Stomach (tissue), 9 donors: ENCODE results near the gene FAM161A. TPM values are rescaled to one million over a fixed set of nuclear protein-coding genes. Genes with fewer than 3 reads are reported as not detected.

ENCODE experiments used
- DNase-seq, 2 donors: peaks; one replicate each; pipeline versions ENCODE4 v3.0.0 to v3.0.0-alpha.2; 2013 to 2019
- H3K27ac ChIP-seq, 5 donors: fragments of 200-600 bp in 4 of 5; sonication (generic) in 4 of 5; one replicate each; pipeline ENCODE4 v1.5.1; 2013 to 2019; ENCODE audit warnings: mild to moderate bottlenecking in 1 of 5, moderate library complexity in 1 of 5
- H3K27me3 ChIP-seq, 3 donors: fragments of 200-600 bp; sonication (generic); one replicate each; pipeline ENCODE4 v1.5.1; 2017 to 2019; ENCODE audit warnings: mixed run types in 1 of 3
- H3K36me3 ChIP-seq, 4 donors: fragments of 200-600 bp; sonication (generic); 1 replicate in 3 of 4; 2 replicates in 1 of 4; pipeline ENCODE4 v1.5.1; 2016 to 2019
- H3K4me1 ChIP-seq, 4 donors: fragments of 200-600 bp; sonication (generic); one replicate each; pipeline ENCODE4 v1.5.1; 2016 to 2019
- H3K4me3 ChIP-seq, 4 donors: fragments of 200-600 bp; sonication (generic) in 3 of 4; one replicate each; pipeline ENCODE4 v1.5.1; 2016 to 2019; ENCODE audit warnings: mild to moderate bottlenecking in 1 of 4
- H3K9me3 ChIP-seq, 4 donors: fragments of 200-600 bp; sonication (generic); one replicate each; pipeline ENCODE4 v1.5.1; 2016 to 2019
- EP300 ChIP-seq: sonication (generic); formaldehyde crosslinking; IDR thresholded peaks from one replicate; pipeline ENCODE4 v1.6.1; 2017; ENCODE audit warnings: antibody characterized with exemption
- POLR2A ChIP-seq, 4 donors: fragments of 450-650 bp; IDR thresholded peaks; one replicate each; pipeline ENCODE4 v1.6.1; 2016; ENCODE audit warnings: antibody characterized with exemption in 4 of 4, control low read depth in 2 of 4, mild to moderate bottlenecking in 1 of 4, moderate library complexity in 1 of 4
- POLR2AphosphoS5 ChIP-seq, 3 donors: sonication (generic); formaldehyde crosslinking; IDR thresholded peaks; one replicate each; pipeline ENCODE4 v1.6.1; 2016; ENCODE audit warnings: antibody characterized with exemption in 3 of 3
- WGBS, 5 donors: extraction: QIAGEN DNeasy Blood & Tissue Kit in 3 of 5; methylation state at CpG; one replicate each; pipeline versions ENCODE4 v1.1.5 to v1.1.7; 2013 to 2018; 5-methylcytosine and 5-hydroxymethylcytosine counted together
- intact Hi-C: fragments of 100-400 bp; cut with DNase I; formaldehyde crosslinking; loops from one replicate; pipeline ENCODE4 v1.15.1; 2023; ENCODE audit warnings: low total_unique reads
- polyA plus RNA-seq, 3 donors: library from polyadenylated mRNA; stranded (reverse); fragments of 200-250 nt; gene quantifications; one replicate each; pipeline ENCODE4 v1.2.3, GENCODE V29; 2013
- total RNA-seq, 5 donors: library from RNA; depleted of rRNA; stranded (reverse); fragments of >200 nt; gene quantifications; one replicate each; pipeline versions ENCODE4 v1.1.0 to v1.2.3, GENCODE V29; 2014 to 2016
- TF ChIP-seq, protein P1 (sequence below), 7 experiments: fragments of 450-650 bp in 4 of 7; fragments of 200-600 bp in 3 of 7; sonication (generic) in 3 of 7; IDR thresholded peaks; one replicate each; pipeline ENCODE4 v1.5.1; 2016 to 2019; ENCODE audit warnings: antibody characterized with exemption in 7 of 7, control low read depth in 2 of 7, mild to moderate bottlenecking in 1 of 7
- donor health status: healthy with polysubstance abuse.
- donor health status: Bipolar disorder and iron deficiency.
- donor health status: healthy.

The FAM161A gene
- total and polyA plus RNA-seq, 8 donors: 1.7 to 23.9 (median 5.5) TPM

DNA sequence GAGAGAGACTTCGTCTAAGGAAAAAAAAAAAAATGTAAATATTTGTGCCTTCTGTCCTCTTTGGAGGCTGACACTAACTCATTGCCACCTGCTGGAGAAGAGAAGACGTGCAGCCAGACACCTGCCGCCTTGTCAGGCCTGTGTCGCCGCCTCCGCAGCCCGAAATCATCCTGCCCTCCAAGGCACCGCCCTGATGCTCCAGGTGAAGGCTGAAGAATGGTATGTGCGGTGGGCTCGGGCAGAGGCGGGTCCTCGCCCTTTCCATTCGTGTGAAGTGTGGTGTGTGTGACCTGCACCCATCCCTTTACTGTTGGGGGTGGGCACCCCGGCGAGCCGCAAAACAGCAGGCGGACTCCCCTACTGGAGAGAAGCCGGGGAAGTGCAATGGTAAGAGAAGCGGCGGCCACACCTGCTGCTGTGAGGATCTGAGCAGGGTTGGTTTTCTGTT lies 60.4 kb downstream of the FAM161A start:
- H3K9me3 ChIP-seq: no peaks in the 10 kb centered on the region
- DNase-seq: peak; percentile 76 to 87
- no peak overlapping the region for H3K27ac ChIP-seq
- 11 to 16% (median 14%) methylated on average over 12 to 20 of the region's 20 CpGs for WGBS, 5 donors
- H3K4me3 ChIP-seq: peak overlapping the region in 3 of 4 donors; percentile 23 to 31 (median 31)
- H3K36me3 ChIP-seq: no peaks in the 10 kb centered on the region
- TF ChIP-seq POLR2AphosphoS5 (IDR thresholded peaks at IDR 0.05) (peak in 1 of 3 donors; percentile 37), EP300 (no peak), POLR2A (IDR thresholded peaks at IDR 0.05) (no peak)
- TF ChIP-seq, protein P1, sequence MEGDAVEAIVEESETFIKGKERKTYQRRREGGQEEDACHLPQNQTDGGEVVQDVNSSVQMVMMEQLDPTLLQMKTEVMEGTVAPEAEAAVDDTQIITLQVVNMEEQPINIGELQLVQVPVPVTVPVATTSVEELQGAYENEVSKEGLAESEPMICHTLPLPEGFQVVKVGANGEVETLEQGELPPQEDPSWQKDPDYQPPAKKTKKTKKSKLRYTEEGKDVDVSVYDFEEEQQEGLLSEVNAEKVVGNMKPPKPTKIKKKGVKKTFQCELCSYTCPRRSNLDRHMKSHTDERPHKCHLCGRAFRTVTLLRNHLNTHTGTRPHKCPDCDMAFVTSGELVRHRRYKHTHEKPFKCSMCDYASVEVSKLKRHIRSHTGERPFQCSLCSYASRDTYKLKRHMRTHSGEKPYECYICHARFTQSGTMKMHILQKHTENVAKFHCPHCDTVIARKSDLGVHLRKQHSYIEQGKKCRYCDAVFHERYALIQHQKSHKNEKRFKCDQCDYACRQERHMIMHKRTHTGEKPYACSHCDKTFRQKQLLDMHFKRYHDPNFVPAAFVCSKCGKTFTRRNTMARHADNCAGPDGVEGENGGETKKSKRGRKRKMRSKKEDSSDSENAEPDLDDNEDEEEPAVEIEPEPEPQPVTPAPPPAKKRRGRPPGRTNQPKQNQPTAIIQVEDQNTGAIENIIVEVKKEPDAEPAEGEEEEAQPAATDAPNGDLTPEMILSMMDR (IDR thresholded peaks at IDR 0.05): peak in 5 of 7 experiments; percentile 51 to 74 (median 67)
- intact Hi-C loops: no loop called here
- peaks cover 3 to 10% (median 7%) of the 10 kb centered on the region in 4 donors for H3K4me1 ChIP-seq
- no peaks in the 10 kb centered on the region for H3K27me3 ChIP-seq

DNA sequence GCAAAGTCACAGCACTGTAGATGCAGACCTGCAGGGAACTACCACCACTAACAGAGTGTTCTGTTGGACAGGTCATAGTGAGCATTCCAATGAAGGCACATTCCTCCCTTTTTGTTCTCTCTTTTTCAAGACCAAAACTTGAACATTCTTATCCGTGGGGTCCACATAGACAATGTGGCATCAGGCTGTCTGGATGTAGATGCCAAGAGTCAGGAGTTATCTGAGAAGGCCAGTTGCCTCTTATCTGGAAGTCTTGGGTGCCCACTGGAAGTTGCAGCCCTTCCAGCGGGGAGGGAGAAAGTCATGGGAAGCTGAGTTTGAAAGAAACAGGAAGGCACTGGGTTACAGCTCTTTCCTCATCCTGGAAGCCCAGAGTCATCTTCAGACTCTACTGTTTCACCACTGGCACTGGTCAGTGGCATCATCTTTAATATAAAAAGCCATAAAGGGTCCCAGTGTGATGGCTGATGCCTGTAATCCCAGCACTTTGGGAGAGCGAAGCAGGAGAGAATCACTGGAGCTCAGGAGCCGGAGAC lies 61.4 kb downstream of the FAM161A start:
- H3K36me3 ChIP-seq: no peaks in the 10 kb centered on the region
- no peaks in the 10 kb centered on the region for H3K9me3 ChIP-seq
- H3K4me1 ChIP-seq: peaks cover 3 to 10% (median 7%) of the 10 kb centered on the region in 4 donors
- TF ChIP-seq EP300: no peak
- TF ChIP-seq, protein P1 (IDR thresholded peaks at IDR 0.05): no peak
- TF ChIP-seq POLR2AphosphoS5 (IDR thresholded peaks at IDR 0.05): no peak
- TF ChIP-seq POLR2A (IDR thresholded peaks at IDR 0.05): no peak
- H3K27me3 ChIP-seq: no peaks in the 10 kb centered on the region
- WGBS, 5 donors: 87 to 94% (median 90%) methylated on average over 4 of the region's 4 CpGs
- no peak overlapping the region for H3K4me3 ChIP-seq
- DNase-seq: no peak
- no peak overlapping the region for H3K27ac ChIP-seq
- intact Hi-C loops: no loop called here

DNA sequence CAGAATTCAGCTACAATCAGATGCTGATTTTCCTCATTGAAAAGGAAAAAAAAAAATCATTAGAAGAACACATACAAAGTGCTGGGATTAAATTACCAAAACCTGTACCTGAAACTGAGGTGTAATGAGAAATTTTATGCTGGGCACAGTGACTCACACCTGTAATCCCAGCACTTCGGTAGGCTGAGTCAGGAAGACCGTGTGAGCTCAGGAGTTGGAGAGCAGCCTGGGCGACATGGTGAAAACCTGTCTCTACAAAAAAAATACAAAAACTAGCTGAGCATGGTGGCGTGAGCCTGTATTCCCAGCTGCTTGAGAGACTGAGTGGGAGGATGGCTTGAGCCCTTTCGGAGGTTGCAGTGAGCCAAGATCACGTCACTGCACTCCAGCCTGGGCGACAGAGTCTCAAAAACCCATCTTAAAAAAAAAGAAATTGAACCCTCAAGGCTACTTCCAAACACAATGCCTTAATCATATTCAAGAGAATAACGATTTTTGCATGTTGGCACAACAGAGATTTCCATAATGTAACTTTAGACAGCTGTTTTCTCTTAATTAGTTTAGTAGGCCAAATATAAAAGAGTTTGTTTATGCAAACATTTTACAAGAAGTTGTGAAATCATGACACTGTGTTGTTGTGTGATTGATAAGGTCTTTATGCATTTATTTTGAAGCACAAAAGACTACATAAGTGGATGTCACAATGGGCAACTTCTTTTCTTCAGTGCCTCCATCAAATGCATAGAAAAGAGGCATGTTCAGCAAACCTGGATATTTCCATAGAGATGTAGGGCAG lies 63.9 kb downstream of the FAM161A start:
- Histone ChIP-seq H3K27me3 (no peaks in the 10 kb centered on the region), H3K4me3 (no peak overlapping the region), H3K27ac (no peak overlapping the region), H3K36me3 (no peaks in the 10 kb centered on the region), H3K4me1 (peaks cover 3 to 10% (median 7%) of the 10 kb centered on the region in 4 donors), H3K9me3 (no peaks in the 10 kb centered on the region)
- WGBS, 5 donors: 75 to 83% (median 80%) methylated on average over 8 of the region's 8 CpGs
- no peak for TF ChIP-seq POLR2AphosphoS5 (IDR thresholded peaks at IDR 0.05)
- no peak for TF ChIP-seq EP300
- TF ChIP-seq POLR2A (IDR thresholded peaks at IDR 0.05): no peak
- TF ChIP-seq, protein P1 (IDR thresholded peaks at IDR 0.05): no peak
- intact Hi-C loops: no loop called here
- no peak for DNase-seq

DNA sequence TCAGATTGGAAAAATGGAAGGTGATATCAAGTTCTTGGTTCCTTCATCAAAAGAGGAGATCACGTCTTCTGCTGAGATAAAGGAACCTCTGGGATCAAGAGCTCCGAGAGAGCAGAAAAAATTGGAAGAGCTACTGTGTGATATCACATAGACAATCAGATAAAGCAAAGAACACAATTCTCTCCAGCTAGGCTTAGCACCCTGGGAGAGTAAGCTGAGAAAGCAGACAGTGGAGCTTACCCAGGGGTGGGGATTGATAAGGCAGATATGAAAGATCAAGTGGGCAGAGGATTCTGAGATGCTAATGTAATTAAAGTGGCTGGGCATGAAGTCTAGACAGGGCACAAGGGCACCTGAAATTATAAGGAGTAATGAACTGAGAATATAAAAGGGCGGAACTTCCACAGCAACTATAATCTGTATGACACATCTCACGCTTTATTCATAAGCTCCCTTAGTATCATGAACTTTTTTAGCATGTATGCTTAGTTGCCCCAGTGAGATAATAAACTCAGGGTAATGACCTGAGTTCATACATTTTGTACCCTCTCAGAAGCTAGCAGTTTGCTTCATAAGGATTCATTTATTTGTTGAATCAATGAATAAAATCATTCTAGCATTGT lies 65.8 kb downstream of the FAM161A start:
- Histone ChIP-seq H3K27ac (no peak overlapping the region), H3K4me3 (no peak overlapping the region), H3K4me1 (peaks cover 0 to 2% (median under 1%) of the 10 kb centered on the region in 4 donors), H3K9me3 (no peaks in the 10 kb centered on the region), H3K27me3 (no peaks in the 10 kb centered on the region), H3K36me3 (no peaks in the 10 kb centered on the region)
- DNase-seq: no peak
- intact Hi-C loops: no loop called here
- TF ChIP-seq, protein P1 (IDR thresholded peaks at IDR 0.05): no peak
- TF ChIP-seq EP300 (no peak), POLR2AphosphoS5 (IDR thresholded peaks at IDR 0.05) (no peak), POLR2A (IDR thresholded peaks at IDR 0.05) (no peak)
- 68 to 82% (median 72%) methylated on average over 4 of the region's 4 CpGs for WGBS, 5 donors
